PC-9 (cell line): ENCODE measurements around the gene PAGE4. TPM values are rescaled to one million over a fixed set of nuclear protein-coding genes. Genes with fewer than 3 reads are reported as not detected.

Experiments used
- Bru-seq: library from RNA; stranded (reverse); fragments of 400-500 nt; gene quantifications from one replicate; lab custom pipeline; 2021; lab: Mats Ljungman, UMichigan
- BruChase-seq, 2 experiments: library from RNA; stranded (reverse); fragments of 400-500 nt; gene quantifications; one replicate each; lab custom pipeline; 2021; lab: Mats Ljungman, UMichigan
- BruUV-seq: library from RNA; stranded (reverse); fragments of 400-500 nt; replicated peaks from 2 replicates; lab custom pipeline; 2021; lab: Mats Ljungman, UMichigan
- CTCF ChIA-PET: fragments of 300-600 bp; sonication (Branson Sonifier 250); formaldehyde crosslinking; loops from one replicate; lab custom pipeline; 2022; ENCODE audit warnings: antibody characterized with exemption; lab: Charles Lee
- POLR2A ChIA-PET: fragments of 300-600 bp; sonication (Branson Sonifier 250); formaldehyde crosslinking; loops from one replicate; lab custom pipeline; 2022; ENCODE audit warnings: antibody characterized with exemption; ENCODE audit not compliant: unreplicated experiment; lab: Charles Lee
- DNase-seq, 2 experiments: peaks; one replicate each; pipeline versions ENCODE4 v3.0.0 to v3.0.0-alpha.2; 2015 to 2022; ENCODE audit warnings: mixed read lengths in 1 of 2
- H2AFZ ChIP-seq: fragments of 200-600 bp; sonication (generic); 2 replicates; pipeline ENCODE4 v1.8.1; 2017; ENCODE audit warnings: antibody characterized with exemption
- H3F3A ChIP-seq: fragments of 200-600 bp; sonication (generic); 2 replicates; pipeline ENCODE4 v1.8.1; 2017; ENCODE audit warnings: antibody characterized with exemption, mild to moderate bottlenecking, low read depth; ENCODE audit not compliant: insufficient read depth
- H3K27ac ChIP-seq: fragments of 200-600 bp; sonication (generic); 2 replicates; pipeline ENCODE4 v1.6.1; 2016; ENCODE audit warnings: mixed run types
- H3K27me3 ChIP-seq: fragments of 200-600 bp; sonication (generic); 2 replicates; pipeline ENCODE4 v1.6.1; 2016; ENCODE audit warnings: low read depth, mixed run types; ENCODE audit not compliant: insufficient read depth
- H3K36me3 ChIP-seq: fragments of 200-600 bp; sonication (generic); 2 replicates; pipeline ENCODE4 v1.6.1; 2016; ENCODE audit warnings: low read depth, mixed run types
- H3K4me1 ChIP-seq: fragments of 200-600 bp; sonication (generic); replicated peaks from 2 replicates; pipeline ENCODE4 v1.6.1; 2016; ENCODE audit warnings: mixed run types; ENCODE audit not compliant: insufficient read depth
- H3K4me2 ChIP-seq: fragments of 200-600 bp; sonication (generic); 2 replicates; pipeline ENCODE4 v1.6.1; 2017; ENCODE audit warnings: mixed run types
- H3K4me3 ChIP-seq: fragments of 200-600 bp; sonication (generic); 2 replicates; pipeline ENCODE4 v1.6.1; 2016; ENCODE audit warnings: mixed run types
- H3K79me2 ChIP-seq: fragments of 200-600 bp; sonication (generic); 2 replicates; pipeline ENCODE4 v1.6.1; 2017; ENCODE audit warnings: low read depth, mixed run types
- H3K9me2 ChIP-seq: fragments of 200-600 bp; sonication (generic); 2 replicates; pipeline ENCODE4 v1.8.1; 2017; ENCODE audit warnings: mild to moderate bottlenecking; ENCODE audit not compliant: insufficient read depth
- H3K9me3 ChIP-seq: fragments of 200-600 bp; sonication (generic); 2 replicates; pipeline ENCODE4 v1.8.1; 2016; ENCODE audit warnings: low read depth; ENCODE audit not compliant: insufficient read depth
- H4K20me1 ChIP-seq: fragments of 200-600 bp; sonication (generic); 2 replicates; pipeline ENCODE4 v1.8.1; 2017; ENCODE audit not compliant: insufficient read depth
- CTCF ChIP-seq: fragments of 200-600 bp; sonication (generic); conservative IDR thresholded peaks from 2 replicates; pipeline ENCODE4 v1.6.1; 2017; ENCODE audit warnings: mixed run types, antibody characterized with exemption, mild to moderate bottlenecking, moderate library complexity
- EZH2 ChIP-seq: fragments of 200-600 bp; sonication (generic); IDR thresholded peaks from 2 replicates; pipeline ENCODE4 v1.8.0; 2017; ENCODE audit warnings: antibody characterized with exemption, low read depth
- intact Hi-C: fragments of 100-400 bp; cut with micrococcal nuclease; formaldehyde crosslinking; loops from one replicate; pipeline ENCODE4 v1.10.0; 2022; ENCODE audit not compliant: unreplicated experiment
- long read RNA-seq: library from polyadenylated mRNA; stranded (forward); transcript quantifications from one replicate; pipeline ENCODE4 v2.0.0, GENCODE V29; 2022
- total RNA-seq: library from RNA; stranded (reverse); gene quantifications from 2 replicates; pipeline ENCODE4 v1.2.3, GENCODE V29; 2021

The PAGE4 gene
- total RNA-seq: not detected in 2 replicates
- not detected for Bru-seq, nascent RNA
- BruChase-seq, experiment 1, labeled RNA remaining after a 2-hour chase: not detected
- BruChase-seq, experiment 2, labeled RNA remaining after a 6-hour chase: not detected
- long read RNA-seq: 0 reads

- no peak within 1 kb of the TSS for H2AFZ ChIP-seq
- no peaks in the 10 kb centered on the region for H4K20me1 ChIP-seq
- intact Hi-C loops: no loop called here
- BruUV-seq: no TSS peak
- H3K79me2 ChIP-seq: no peaks in the 10 kb centered on the region
- H3K4me1 ChIP-seq: no peaks in the 10 kb centered on the region
- no peaks in the 10 kb centered on the region for H3K9me3 ChIP-seq
- POLR2A ChIA-PET: no interaction called here
- no peaks in the 10 kb centered on the region for H3K36me3 ChIP-seq
- H3K27me3 ChIP-seq: no peaks in the 10 kb centered on the region
- no peak within 1 kb of the TSS for H3K4me3 ChIP-seq
- no peak within 1 kb of the TSS for H3K27ac ChIP-seq
- CTCF ChIA-PET: no interaction called here
- TF ChIP-seq CTCF: no peak
- TF ChIP-seq EZH2: no peak
- no peak within 1 kb of the TSS for H3K4me2 ChIP-seq
- no peak for DNase-seq
- H3F3A ChIP-seq: no peaks in the 10 kb centered on the region
- no peaks in the 10 kb centered on the region for H3K9me2 ChIP-seq
Measured at GRCh38 chrX:49829016-49829415, at the start of gene PAGE4. PAGE4 (plus strand) TSS chrX:49829303; CDS start chrX:49830429, 1,126 bp downstream.

- H3K4me2 ChIP-seq: no peak overlapping the region
- no peak overlapping the region for H3K4me3 ChIP-seq
- H3K4me1 ChIP-seq: no peaks in the 10 kb centered on the region
- no peaks in the 10 kb centered on the region for H3K9me3 ChIP-seq
- no peak overlapping the region for H3K27ac ChIP-seq
- TF ChIP-seq CTCF (no peak), EZH2 (no peak)
- H3K36me3 ChIP-seq: no peaks in the 10 kb centered on the region
- intact Hi-C loops: no loop called here
- H3K27me3 ChIP-seq: no peaks in the 10 kb centered on the region
- ChIA-PET CTCF (no interaction called here), POLR2A (no interaction called here)
- H3K9me2 ChIP-seq: no peaks in the 10 kb centered on the region
- no peaks in the 10 kb centered on the region for H3F3A ChIP-seq
- no peak for DNase-seq
- H2AFZ ChIP-seq: no peak overlapping the region
- no peaks in the 10 kb centered on the region for H4K20me1 ChIP-seq
- H3K79me2 ChIP-seq: no peaks in the 10 kb centered on the region
- no TSS peak for BruUV-seq
Measured at GRCh38 chrX:49784747-49785280, 44.3 kb upstream of the PAGE4 start.

- POLR2A ChIA-PET: no interaction called here
- H3K4me2 ChIP-seq: no peak overlapping the region
- CTCF ChIA-PET: no interaction called here
- intact Hi-C loops: no loop called here
- no peak overlapping the region for H2AFZ ChIP-seq
- DNase-seq: no peak
- no peaks in the 10 kb centered on the region for H3K9me2 ChIP-seq
- no peaks in the 10 kb centered on the region for H3K9me3 ChIP-seq
- TF ChIP-seq EZH2 (no peak), CTCF (no peak)
- H3F3A ChIP-seq: no peaks in the 10 kb centered on the region
- H3K27ac ChIP-seq: no peak overlapping the region
- no peaks in the 10 kb centered on the region for H3K36me3 ChIP-seq
- H3K4me1 ChIP-seq: no peaks in the 10 kb centered on the region
- H4K20me1 ChIP-seq: no peaks in the 10 kb centered on the region
- no peaks in the 10 kb centered on the region for H3K27me3 ChIP-seq
- no peaks in the 10 kb centered on the region for H3K79me2 ChIP-seq
- no peak overlapping the region for H3K4me3 ChIP-seq
- BruUV-seq: no TSS peak
Measured at GRCh38 chrX:49792376-49792775, 36.7 kb upstream of the PAGE4 start.
